Measurements from ENCODE around the gene UGGT2. TPM values are rescaled to one million over a fixed set of nuclear protein-coding genes. Genes with fewer than 3 reads are reported as not detected.
"Not testable (repeated sequence)": the region's sequence is repeated elsewhere in the genome, so short reads cannot be mapped to it uniquely, and the experiment has no call there.

The UGGT2 gene
- total RNA-seq, 4 donors from 2014 or later, result 7.7 to 35.3 (median 11.1) TPM

GRCh38 chr13:96072392-96072791 lies 19.2 kb upstream of the UGGT2 start:
- DNase-seq, result no peak
- Histone ChIP-seq H3K27ac (no peak overlapping the region), H3K27me3 (peaks cover 0 to 20% (median 0%) of the 10 kb centered on the region in 4 donors), H3K9me3 (no peaks in the 10 kb centered on the region), H3K4me1 (no peaks in the 10 kb centered on the region), H3K36me3 (no peaks in the 10 kb centered on the region), H3K4me3 (no peak overlapping the region)
- no peak for TF ChIP-seq POLR2A (IDR thresholded peaks at IDR 0.05)
- TF ChIP-seq CTCF (IDR thresholded peaks at IDR 0.05), result no peak
- intact Hi-C loops (cut with DNase I), result no loop called here
- WGBS, 2 donors, result 71 to 80% methylated on average over 3 of the region's 3 CpGs

- Histone ChIP-seq H3K36me3 (no peaks in the 10 kb centered on the region), H3K9me3 (no peaks in the 10 kb centered on the region), H3K27ac (no peak overlapping the region), H3K4me3 (no peak overlapping the region), H3K27me3 (peaks cover 0 to 18% (median 0%) of the 10 kb centered on the region in 4 donors), H3K4me1 (no peaks in the 10 kb centered on the region)
- DNase-seq, result no peak
- TF ChIP-seq POLR2A (IDR thresholded peaks at IDR 0.05) (no peak), CTCF (IDR thresholded peaks at IDR 0.05) (no peak)
- intact Hi-C loops (cut with DNase I), result no loop called here
- 30 to 46% methylated on average over 6 of the region's 6 CpGs for WGBS, 2 donors
Observed at GRCh38 chr13:96071504-96071903, 18.3 kb upstream of the UGGT2 start.

- intact Hi-C loops (cut with DNase I), result no loop called here
- H3K4me3 ChIP-seq, result no peak overlapping the region
- WGBS, 2 donors, result 48 to 67% methylated on average over 2 of the region's 2 CpGs
- no peaks in the 10 kb centered on the region for H3K9me3 ChIP-seq
- peaks cover 0 to 15% (median 0%) of the 10 kb centered on the region in 4 donors for H3K27me3 ChIP-seq
- no peak overlapping the region for H3K27ac ChIP-seq
- DNase-seq, result no peak
- no peaks in the 10 kb centered on the region for H3K36me3 ChIP-seq
- H3K4me1 ChIP-seq, result no peaks in the 10 kb centered on the region
- no peak for TF ChIP-seq POLR2A (IDR thresholded peaks at IDR 0.05)
- TF ChIP-seq CTCF (IDR thresholded peaks at IDR 0.05), result no peak
Observed at GRCh38 chr13:96068729-96069128, 15.5 kb upstream of the UGGT2 start.

GRCh38 chr13:96065849-96066248 lies 12.6 kb upstream of the UGGT2 start:
- Histone ChIP-seq H3K4me1 (no peaks in the 10 kb centered on the region), H3K4me3 (no peak overlapping the region), H3K27me3 (peaks cover 0 to 5% (median 0%) of the 10 kb centered on the region in 4 donors), H3K36me3 (no peaks in the 10 kb centered on the region), H3K27ac (no peak overlapping the region), H3K9me3 (no peaks in the 10 kb centered on the region)
- 74 to 83% methylated on average over 2 of the region's 2 CpGs for WGBS, 2 donors
- DNase-seq, result no peak
- TF ChIP-seq CTCF (IDR thresholded peaks at IDR 0.05) (no peak), POLR2A (IDR thresholded peaks at IDR 0.05) (no peak)
- intact Hi-C loops (cut with DNase I), result no loop called here

- DNase-seq, result no peak
- 0 to 5% methylated on average over 12 of the region's 12 CpGs for WGBS, 2 donors
- Histone ChIP-seq H3K36me3 (no peaks in the 10 kb centered on the region), H3K27ac (peak overlapping the region; percentile 77 to 93 (median 86)), H3K4me3 (peak overlapping the region; percentile 81 to 92 (median 83)), H3K9me3 (no peaks in the 10 kb centered on the region), H3K4me1 (peaks cover 0 to 10% (median 0%) of the 10 kb centered on the region in 3 donors), H3K27me3 (no peaks in the 10 kb centered on the region)
- no peak for TF ChIP-seq POLR2A (IDR thresholded peaks at IDR 0.05)
- no peak for TF ChIP-seq CTCF (IDR thresholded peaks at IDR 0.05)
- intact Hi-C loops (cut with DNase I), result no loop called here
Observed at GRCh38 chr13:96052656-96053002, 572 bp downstream of the UGGT2 start.

- H3K36me3 ChIP-seq; DNase-seq; H3K27me3 ChIP-seq; H3K4me1 ChIP-seq; intact Hi-C loops (cut with DNase I); H3K27ac ChIP-seq; H3K9me3 ChIP-seq: not testable (repeated sequence)
- WGBS, 2 donors, result 78 to 87% methylated on average over 3 of the region's 3 CpGs
- peak overlapping the region in 1 of 4 donors; percentile 81 for H3K4me3 ChIP-seq
Observed at GRCh38 chr13:96051946-96052345, 1.3 kb downstream of the UGGT2 start.

GRCh38 chr13:96051491-96051890 lies 1.7 kb downstream of the UGGT2 start:
- H3K27ac ChIP-seq; H3K4me1 ChIP-seq; H3K4me3 ChIP-seq; intact Hi-C loops (cut with DNase I); DNase-seq; H3K9me3 ChIP-seq; H3K27me3 ChIP-seq; H3K36me3 ChIP-seq: not testable (repeated sequence)
- 93 to 97% methylated on average over 5 of the region's 5 CpGs for WGBS, 2 donors

- H3K27ac ChIP-seq; DNase-seq; H3K4me1 ChIP-seq; H3K36me3 ChIP-seq; H3K4me3 ChIP-seq; H3K9me3 ChIP-seq; H3K27me3 ChIP-seq; intact Hi-C loops (cut with DNase I): not testable (repeated sequence)
- WGBS, 2 donors, result 74 to 77% methylated on average over 4 of the region's 4 CpGs
Observed at GRCh38 chr13:96050955-96051354, 2.2 kb downstream of the UGGT2 start.

All from esophagus squamous epithelium (tissue), 5 donors.